HG02840 (cell line): Measurements from ENCODE around the gene PRSS12.
"Not testable (repeated sequence)": the region's sequence is repeated elsewhere in the genome, so short reads cannot be mapped to it uniquely, and the experiment has no call there.

ENCODE experiments used
- ATAC-seq: cut with Tn5 transposase; IDR thresholded peaks from one replicate; pipeline ENCODE4 v1.9.1; 2021; ENCODE audit warnings: mild to moderate bottlenecking, moderate library complexity, moderate number of reproducible peaks; ENCODE audit not compliant: unreplicated experiment, low FRiP score

The PRSS12 gene

DNA sequence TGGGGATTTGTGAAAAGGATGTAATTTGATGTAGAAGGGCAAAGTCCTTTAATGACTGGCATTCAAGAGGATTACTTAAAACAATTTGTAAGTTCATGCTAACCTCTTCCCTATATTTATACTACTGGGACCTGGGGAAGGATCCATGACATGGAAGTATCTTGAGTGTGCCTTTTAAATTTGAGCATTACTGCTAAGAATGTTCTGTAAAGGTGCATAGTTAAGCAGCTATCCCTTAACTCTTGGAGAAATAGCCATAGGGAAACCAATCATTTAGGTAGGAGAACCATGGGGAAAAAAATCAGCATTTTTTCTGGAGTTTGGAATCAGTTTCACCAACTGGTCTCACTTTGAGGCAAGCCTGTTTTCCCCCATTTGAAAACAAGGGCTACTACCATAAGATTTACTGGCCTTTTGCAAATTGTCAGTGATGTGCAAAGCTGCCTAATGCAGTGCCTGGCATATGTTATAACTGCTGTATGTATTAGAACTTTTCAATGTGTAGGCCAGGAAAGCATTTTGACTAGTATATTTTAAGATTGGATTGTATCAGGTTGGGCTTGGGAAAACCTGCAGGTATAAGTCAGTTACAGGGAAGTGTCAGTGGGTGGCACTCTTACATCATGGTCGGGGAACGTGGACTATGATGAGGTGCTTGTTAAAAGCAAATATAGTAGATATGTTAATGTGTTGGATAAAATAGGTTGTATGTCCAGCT, 72.1 kb downstream of the PRSS12 start:
- ATAC-seq: no peak

DNA sequence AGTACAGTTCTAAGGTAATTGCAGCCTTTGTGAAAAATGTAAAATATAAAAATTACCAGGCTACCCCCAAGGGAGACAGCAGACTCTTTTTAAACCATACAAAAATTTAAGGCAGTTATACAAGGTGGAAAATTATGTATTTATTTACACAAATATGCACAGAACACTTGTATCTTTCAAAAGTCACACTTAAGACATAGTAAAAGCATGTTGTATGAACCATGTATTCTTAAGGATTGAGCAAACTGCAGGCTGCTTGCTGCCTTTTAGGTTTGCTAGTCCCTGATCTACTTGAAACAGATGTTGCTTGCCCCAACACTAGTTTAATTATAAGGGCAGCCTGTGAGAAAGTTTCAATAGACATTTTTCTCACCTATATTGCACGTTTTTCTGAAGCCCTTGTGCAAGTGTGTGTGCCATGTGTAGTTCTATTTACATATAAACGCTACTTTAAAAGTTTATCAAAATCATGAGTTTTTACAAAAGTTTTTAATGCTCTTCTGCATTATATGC, 72.8 kb downstream of the PRSS12 start:
- no peak for ATAC-seq

DNA sequence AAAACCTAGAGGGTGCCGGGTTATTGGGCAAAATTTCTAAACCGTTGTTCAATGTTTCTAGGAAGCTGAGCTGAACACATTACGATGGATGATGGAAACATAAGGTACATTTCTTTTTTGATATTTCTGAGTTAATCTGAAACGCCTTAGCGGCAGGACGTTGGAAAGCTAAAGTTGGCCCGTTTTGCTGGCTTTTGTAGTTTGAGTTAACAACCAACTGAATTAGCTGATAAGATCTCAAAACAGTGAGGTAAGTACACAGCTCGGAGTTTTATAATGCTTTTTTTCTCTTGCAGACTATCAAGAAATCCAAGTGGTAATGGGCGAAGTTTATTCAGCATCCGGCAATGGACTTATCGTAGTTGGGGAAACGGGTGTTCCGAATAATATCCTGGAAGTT, 73.5 kb downstream of the PRSS12 start:
- ATAC-seq: no peak

DNA sequence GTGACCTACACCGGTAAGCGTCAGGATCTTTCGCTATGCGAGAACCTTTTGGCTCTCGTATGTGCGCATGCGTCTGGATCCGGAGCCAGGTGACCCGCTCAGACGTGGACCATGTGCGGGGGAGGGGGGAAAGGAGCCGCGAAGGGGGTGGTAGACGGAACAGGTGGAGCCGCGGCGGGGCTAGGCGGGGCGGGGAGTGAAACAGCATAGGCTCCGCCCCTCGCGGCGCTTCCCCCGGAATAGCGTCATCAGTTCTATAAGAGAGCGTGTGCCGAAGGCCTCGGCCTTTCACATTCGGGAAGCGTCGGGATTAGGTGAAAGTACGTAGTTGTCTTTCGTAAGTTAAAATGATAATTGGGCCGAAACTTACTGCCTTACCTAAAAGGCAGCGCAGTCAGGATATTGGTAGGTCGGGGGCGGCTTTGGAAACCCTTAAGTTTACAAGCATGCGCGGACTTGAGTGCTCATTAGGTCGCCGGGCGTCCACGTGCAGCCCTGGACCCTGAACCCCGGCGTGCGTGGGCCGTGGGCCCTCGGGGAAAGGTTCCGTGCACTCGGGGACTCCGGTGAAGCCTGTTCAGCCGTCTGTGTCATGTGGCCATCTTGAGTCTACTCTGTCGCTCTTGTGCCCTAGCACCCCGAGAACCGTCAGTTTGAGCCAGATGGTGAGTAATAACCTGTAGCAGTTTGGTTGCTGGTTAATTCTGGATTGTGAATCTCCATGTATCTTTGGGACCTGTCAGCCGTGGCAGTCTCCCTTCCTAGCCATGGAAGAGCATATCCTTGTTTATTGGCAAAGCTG, 74.1 kb downstream of the PRSS12 start:
- ATAC-seq: peak; percentile 87

DNA sequence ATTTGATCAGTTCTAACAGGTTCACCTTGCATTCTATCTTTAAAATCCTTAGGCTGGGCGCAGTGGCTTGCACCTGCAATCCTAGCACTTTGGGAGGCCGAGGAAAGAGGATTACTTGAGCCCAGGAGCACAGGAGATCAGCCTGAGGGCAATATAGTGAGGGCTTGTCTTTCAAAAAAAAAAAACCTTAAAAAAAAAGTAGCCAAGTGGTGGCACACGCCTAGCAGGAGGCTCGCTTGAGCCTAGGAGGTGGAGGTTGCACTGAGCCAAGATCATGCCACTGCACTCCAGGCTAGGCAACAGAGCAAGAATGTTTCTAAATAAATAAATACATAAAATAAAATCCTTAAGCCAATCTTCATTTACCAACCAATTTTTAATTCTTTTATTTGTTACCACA, 75.6 kb downstream of the PRSS12 start:
- no peak for ATAC-seq

DNA sequence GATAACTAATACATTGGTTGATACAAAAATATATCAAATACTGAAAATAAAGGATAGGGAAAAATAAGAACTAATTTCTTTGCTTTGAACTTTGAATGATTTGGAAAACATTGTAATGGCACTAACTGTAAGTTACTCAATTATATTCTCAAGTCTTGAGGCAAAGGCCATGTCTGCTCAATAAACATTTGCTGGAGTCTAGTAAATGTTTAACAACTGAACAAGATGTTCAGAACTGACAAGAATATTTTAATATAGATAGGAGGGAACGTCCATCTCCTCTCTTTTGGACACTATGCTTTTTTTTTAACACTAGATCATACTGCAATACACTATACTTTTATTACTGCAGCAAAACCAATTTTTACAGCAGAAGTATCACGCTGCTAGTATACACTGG, 76.2 kb downstream of the PRSS12 start:
- no peak for ATAC-seq

DNA sequence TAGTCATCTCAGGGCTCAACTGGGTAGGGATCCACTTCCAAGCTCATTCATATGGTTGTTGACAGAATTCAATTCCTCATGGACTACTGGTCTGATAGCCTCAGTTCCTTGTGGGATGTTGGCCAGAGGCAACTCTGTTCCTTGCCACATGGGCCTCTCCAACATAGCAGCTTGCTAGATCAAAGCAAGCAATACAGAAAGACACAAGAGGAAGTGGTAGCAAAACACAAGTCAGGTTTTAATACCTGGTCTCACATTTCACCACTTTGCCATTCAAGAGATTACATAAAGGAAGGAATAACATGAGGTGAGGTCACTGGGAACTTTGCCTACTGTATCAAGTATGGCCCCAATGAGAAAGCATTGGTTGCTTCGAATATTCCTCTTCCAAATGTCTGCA, 79.2 kb downstream of the PRSS12 start:
- no peak for ATAC-seq

DNA sequence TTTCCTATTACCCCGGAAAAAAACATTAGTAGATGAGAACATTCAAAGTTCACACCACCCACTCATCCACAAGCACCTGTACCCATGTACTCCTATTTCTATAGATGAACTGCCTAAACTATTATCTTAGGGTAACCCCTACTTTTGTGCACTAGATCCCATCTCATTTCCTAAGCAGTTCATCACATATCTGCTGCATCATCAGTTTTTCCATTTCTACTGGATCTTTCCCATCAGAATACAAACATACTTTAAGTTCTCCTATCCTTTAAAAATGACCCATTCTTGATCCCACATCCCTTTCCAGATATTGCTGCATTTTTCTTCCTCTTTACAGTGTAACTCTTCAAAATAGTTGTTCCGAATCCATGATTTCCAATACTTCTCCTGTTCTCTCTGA, 81.0 kb downstream of the PRSS12 start:
- no peak for ATAC-seq

DNA sequence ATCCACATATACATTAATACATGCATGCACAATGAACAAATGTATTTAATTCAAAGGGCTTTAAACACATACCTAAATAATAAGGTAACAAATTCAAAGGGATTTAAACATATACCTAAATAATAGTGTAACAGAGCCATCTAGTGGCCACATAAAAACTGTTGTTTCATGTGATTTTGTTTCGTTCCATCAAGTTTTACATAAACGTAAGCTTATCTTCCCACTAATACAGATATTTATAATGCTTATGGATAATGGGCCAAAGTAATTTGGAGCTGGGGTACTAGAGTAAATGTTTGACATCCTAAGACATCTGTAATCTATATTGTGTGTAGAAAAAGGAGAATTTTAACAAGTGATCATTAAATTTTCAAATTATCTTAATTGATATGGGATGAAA, 82.3 kb downstream of the PRSS12 start:
- no peak for ATAC-seq

DNA sequence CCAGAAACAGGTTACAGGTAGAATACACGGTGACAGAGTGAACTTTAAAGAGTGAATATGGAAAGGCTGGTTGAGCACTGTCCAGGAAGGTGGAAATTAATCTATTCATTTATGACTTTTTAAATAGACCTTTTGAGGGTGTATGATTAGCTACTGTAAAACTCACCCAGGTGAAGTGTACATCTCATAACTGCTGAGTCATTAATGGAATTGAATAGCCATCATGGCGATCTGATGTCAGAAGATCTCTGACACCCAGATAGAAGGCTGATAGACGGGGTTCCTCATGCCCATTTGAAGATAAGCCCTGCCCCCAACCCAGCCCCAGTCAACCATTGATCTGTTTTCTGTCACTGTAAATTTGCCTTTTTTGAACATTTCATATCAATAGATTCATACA, 84.0 kb downstream of the PRSS12 start:
- ATAC-seq: no peak

DNA sequence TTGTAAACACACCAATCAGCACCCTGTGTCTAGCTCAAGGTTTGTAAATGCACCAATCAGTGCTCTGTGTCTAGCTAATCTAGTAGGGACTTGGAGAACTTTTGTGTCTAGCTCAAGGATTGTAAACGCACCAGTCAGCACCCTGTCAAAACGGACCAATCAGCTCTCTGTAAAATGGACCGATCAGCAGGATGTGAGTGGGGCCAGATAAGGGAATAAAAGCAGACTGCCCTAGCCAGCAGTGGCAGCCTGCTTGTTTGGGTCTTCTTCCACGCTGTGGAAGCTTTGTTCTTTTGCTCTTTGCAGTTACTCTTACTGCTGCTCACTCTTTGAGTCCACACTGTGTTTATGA, 86.7 kb downstream of the PRSS12 start:
- not testable (repeated sequence) for ATAC-seq

DNA sequence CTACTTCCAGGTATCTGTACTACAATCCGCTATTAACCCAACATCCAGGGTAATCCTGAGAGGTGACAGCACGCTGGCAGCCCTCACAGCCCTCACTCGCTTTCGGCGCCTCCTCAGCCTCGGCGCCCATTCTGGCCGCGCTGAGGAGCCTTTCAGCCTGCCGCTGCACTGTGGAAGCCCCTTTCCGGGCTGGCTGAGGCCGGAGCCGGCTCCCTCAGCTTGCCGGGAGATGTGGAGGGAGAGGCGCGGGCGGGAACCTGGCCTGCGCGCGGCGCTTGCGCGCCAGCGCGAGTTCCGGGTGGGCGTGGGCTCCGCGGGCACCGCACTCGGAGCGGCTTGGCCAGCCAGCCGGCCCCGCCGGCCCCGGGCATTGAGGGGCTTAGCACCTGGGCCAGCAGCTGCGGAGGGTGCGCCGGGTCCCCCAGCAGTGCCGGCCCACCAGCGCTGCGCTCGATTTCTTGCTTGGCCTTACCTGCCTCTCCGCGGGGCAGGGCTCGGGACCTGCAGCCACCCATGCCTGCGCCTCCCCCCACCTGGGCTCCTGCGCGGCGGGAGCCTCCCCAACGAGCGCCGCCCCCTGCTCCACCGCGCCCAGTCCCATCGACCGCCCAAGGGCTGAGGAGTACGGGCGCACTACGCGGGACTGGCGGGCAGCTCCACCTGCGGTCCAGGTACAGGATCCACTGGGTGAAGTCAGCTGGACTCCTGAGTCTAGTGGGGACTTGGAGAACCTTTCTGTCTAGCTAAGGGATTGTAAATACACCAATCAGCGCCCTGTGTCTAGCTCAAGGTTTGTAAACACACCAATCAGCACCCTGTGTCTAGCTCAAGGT, 87.3 kb downstream of the PRSS12 start:
- no peak for ATAC-seq

DNA sequence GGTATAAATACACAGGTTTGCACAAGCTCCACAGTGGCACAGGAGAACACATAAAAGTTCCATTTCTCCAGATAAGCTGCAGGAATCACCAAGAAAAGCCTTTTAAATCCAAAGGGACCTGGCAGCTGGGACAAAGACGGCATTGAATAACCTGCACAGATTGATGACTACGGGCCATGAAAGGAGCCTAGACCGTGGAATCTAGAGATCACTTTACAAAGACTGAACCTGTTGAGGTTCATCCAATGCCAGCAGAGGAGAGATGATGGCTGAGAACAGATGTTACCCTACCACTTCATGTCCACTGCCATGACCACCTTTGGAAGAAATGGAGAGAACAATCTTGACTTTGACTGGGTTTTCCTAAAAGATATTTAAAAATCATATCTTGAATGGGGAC, 88.7 kb downstream of the PRSS12 start:
- no peak for ATAC-seq

DNA sequence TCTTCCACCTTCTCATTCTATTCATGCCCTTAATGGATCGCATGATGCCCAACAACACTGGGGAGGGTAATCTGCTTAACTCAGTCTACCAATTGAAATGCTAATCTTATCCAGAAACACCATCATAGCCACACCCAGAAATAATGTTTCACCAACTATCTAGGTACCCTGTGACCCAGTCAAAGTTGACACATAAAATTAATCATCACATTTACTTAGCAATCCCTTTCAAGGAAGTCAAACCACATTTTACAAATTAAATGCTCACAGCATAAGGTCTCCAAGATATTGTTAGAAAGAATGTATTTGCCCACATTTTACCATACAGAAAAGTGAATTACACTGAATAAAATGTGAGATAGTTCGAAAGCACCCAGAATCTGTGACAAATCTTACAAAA, 92.5 kb downstream of the PRSS12 start:
- ATAC-seq: no peak

DNA sequence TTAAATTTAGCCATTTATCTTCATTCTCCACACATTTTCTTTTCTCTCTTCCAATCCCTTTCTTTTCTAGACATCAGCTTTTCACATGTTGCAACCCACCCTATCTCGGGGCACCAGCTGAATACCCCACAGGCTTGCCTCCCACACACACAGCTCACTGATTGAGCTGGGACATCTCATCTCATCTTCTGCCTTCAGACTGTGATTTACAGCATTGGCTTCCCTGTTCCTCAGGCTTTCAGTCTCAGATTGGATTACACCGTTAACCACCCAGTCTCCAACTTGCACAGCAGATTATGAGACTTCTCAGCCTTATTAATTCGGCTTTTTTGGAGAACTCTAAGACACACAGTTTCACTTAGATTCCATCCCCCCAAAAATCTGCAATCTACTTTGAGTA, 93.7 kb downstream of the PRSS12 start:
- no peak for ATAC-seq

DNA sequence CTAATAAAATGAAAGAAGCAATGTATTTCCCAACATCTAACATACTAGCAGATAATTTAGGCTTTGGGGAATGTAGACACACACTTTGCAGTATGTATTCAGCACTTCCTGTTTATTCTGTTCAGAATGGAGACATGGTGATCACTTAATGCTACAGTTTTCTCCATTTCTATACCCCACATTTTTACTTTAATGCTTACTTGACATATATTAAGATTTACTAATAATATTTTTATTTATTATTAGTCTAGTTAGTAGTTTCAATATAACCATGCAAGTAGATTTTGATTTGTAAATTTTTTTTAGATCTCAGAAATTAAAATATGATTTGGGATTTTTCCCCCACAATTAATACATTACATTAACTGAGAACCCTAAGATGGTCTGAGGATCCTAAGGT, 98.4 kb downstream of the PRSS12 start:
- no peak for ATAC-seq

DNA sequence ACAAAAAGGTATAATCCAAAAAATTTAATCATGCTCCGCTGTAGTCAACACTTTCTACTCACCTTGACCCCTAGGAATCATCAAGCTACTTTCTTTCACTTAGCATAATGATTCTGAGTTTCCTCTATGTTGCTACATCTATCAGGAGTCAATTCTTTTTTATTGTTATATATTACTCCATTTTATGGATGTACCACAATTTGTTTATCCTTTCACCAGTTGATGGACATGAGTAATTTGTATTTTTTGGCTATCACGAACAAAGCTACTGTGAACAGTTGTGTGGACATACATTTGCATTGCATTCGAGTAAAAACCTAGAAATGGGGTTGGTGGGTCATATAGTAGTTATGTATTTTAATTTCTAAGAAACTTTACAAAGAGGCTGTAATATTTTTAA, 102.9 kb downstream of the PRSS12 start:
- ATAC-seq: no peak

DNA sequence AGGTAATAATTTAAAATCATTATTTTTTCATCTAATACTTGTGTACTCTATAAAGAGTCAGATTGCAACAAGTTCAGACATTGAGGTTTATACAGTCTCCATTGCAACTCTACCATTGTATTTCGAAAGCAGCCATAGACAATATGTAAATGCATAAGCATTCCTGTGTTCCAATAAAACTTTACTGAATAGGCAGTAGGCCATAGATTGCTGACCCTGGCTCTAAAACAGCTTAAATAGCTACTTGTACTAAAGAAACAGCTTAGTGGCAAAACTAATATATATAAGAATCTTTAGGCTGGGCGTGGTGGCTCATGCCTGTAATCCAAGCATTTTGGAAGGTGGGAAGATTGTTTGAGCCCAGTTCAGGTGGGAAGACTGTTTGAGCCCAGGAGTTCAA, 115.3 kb downstream of the PRSS12 start:
- no peak for ATAC-seq

DNA sequence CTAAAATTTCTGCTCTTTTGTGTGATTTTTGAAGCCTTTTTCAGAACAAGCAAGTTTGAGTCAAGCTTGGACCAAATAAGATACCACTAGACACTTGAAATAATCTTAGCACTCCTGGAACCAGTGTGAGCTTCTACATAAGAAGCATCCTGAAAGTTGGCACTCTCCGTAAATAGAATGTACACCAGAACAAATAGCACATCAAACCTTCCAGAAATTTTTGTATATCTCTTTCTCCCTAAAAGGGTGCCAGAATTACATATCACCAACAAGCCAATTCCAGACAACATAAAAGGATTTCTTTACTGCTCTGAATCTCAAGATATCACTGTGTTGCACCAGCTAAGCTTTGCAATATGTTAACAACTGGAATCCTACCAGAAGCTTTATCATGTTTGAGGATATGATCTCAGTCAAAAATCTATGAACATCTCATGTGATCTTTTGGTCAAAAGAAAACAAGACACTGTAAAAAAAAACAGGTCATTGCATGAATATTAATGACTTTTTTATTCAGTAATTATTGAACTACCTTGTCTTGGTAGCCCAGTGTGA, 117.2 kb downstream of the PRSS12 start:
- no peak for ATAC-seq
